SKM-1 treated with dmso at 0.1 percent for 144 hours (cell line): ENCODE data around the gene PRDM11.
A peak's percentile ranks its signal among the peaks of the same experiment; 100 is the strongest.

Source experiments
- DNase-seq: peaks from one replicate; lab custom pipeline; 2025; ENCODE audit not compliant: unreplicated experiment; lab: John Stamatoyannopoulos, UW

The PRDM11 gene

DNA sequence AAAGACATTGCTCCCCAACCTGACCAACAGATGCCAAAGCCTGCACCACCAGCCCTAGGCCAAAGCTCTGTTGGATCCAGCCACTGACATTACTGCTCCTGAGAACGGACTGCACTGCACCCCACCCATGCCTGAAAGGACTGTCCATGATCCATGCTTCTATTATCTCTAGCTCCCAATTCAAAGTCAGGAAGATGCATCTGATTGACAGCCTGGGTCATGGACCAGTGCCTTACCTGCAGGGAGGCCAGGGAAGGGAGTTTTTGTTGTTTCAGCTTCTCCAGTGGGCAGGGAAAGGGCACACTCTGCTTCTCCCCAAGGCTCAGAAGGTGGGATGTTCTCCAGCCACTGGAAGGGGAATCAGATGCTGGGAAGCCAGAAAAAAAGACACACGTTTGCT is 4.8 kb upstream of the PRDM11 start:
- no peak for DNase-seq

DNA sequence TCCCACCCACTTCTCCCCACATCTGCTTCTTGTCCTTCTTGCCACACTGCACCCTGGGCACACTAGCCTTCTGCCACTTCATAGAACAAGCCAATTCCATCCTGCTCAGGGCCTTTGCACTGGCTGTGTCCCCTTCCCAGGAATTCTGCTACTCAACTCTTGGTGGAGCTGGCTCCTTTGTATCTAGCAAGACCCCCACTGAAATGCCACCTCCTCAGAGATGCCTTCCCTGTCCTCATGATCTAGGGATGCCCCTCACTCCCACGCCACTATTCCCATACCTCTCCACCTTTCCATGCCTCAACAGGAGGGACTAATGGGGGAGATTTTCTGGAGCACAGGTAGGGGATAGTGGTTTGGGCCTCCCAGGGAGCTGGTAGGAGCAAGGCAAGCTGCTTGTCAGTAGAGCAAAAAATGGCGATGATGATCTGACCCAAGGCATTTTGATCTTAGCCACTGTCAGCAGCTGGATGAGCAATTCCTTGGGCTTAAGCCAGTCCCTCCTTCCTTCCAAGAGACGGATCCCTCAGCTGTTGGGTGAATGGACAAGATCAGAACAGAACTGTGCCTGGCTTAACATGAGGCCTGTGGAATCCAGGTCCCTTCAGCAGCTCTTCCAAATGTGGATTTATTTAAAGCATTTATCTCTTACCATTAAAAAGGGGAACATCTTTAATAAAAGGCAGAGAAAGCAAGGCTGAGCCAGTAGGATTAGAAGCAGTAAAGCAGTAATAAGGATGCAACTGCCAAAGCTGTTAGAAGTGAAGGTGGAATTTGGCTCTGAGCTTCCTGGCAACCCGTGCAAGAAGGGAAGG is 4.0 kb upstream of the PRDM11 start:
- no peak for DNase-seq

DNA sequence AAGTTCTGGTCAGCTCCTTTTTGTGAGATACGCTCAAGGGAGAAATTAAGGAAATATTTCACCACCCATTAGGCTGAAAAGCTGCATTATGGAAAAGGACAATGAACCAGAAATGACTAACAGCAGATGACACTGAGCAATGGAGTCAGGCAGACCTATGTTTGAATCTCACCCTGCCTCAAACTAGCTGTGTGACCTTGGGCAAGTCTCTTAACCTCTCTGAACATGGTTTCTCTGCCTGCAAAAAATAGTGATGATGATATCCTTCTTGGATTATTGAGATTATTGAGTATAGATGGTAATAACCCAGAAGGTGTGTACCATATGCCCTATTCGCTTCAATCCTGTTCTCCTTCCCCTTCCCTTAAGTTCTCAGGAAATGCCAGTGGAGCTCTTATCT is 2.9 kb upstream of the PRDM11 start:
- no peak for DNase-seq

DNA sequence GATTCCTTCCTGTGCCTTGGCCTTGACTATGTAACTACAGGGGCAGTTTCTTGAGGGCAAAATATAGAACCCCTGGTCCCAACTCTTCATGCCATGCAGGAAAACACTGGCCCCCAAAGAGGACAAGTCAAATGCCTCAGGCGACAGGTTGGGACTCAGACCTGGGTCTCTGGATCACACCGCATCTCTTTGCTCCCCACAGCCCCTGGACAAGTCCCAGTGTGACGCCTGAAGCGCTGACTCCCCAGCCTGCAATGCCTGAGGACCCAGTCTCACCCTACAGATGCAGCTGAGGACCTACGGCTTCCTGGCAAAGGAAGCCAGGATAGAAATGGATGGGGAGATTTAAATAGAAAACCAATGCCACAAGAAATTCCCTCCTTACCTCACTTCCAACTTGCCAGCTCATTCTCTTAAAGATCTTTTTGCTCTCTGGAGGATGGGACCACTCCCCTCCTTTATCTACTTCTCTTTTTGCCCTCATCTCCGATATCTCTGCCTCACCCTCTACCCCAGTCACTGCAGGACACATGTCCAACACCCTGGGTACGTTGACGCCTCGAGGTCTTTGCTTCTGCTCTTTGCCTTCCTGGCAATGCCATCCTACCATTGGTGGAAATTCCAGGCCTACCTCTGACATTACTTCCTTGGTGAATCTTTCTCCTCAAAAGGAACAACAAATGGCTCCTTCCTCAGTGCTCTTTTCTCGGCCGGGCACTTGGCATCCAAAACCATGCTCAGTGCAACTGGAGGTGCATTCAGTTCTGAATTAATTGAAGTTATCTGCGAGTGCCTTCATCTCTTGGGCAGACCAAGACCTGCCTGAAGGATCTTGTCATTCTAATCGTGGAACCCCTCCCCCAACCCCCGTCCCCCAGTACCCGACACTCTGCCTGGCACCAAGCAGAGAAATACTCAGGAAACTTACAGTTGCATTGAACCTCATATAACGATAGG is 2.0 kb upstream of the PRDM11 start:
- no peak for DNase-seq

DNA sequence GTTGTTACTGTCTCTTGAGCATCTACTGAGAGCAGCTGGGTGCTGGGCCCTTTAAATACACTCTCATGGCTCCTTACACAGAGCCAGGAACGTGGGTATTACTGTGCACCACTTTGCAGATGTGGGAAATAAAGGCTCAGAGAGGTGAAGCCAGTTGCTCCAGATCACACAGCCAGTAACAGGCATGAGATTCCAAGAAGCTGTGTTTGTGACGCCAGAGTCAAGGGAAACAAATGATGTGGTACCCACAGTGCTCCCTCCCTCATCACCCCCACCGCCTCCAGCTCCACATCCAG is 1.4 kb upstream of the PRDM11 start:
- no peak for DNase-seq

DNA sequence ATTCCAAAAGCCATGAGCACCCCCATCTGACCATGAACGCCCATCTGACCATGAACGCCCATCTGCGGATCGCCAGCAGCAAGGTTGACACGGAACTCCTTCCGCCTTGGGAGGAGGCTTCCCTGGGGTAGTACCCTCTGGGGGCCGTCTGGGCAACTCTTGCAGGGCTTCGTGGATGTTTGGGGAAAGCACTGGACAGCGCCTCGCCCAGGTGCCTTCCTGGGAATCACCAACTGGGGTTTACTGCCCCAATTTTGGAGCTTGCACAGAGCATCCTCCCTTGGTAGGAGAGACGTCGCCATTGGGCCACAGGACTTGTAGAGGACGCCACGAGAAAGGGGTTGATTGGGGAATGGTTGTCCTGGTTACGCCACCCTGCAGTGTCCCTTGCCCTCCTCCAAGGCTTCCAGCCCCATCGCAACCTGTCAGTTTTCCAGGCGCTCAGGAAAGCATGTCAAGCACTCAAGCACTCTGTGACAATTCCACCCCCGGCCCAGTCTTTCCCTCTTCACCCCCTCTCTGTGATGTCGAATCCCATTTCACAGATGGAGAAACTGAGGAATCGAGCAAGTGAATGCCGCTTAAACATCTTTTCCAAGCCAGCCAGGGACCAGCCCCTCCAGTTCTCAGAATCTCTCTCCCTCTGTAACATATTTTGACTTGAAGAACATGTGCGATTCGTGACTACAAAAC is 914 bp upstream of the PRDM11 start:
- DNase-seq = no peak

DNA sequence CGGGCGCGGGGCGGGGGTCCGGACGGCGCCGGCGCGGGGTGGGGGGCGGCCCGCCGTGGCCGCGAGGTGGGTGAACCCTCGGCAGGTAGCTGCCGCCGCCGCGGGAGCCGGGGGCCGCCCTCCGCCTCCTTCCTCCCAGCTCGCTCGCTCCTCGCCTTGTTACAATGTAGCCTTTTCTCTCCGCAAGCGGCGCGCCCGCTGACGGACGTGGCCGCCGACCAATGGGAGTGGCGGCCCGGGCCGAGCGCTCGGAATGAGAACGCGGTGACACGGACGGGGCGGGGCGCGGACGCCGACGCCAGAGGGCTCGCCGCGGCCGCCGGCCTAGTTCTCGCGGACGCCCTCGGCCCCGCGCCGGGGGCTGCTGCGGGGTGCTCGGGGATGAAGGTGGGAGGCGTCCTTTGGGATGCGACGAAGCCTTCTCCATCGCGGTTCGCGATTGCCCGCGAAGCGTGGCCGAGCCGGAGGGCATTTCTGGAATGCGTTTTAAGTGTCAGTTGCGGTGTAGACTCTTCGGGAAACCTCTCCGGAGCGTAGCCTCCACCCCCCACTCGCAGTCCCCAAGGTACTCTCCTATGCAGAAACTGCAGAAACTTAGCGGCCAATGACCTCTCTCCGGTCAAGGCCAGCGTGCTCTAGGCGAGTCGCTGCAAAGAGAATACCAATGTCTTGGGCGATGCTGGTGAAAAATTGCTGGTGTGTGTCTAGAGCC is 734 bp downstream of the PRDM11 start:
- peak; percentile 88 for DNase-seq

DNA sequence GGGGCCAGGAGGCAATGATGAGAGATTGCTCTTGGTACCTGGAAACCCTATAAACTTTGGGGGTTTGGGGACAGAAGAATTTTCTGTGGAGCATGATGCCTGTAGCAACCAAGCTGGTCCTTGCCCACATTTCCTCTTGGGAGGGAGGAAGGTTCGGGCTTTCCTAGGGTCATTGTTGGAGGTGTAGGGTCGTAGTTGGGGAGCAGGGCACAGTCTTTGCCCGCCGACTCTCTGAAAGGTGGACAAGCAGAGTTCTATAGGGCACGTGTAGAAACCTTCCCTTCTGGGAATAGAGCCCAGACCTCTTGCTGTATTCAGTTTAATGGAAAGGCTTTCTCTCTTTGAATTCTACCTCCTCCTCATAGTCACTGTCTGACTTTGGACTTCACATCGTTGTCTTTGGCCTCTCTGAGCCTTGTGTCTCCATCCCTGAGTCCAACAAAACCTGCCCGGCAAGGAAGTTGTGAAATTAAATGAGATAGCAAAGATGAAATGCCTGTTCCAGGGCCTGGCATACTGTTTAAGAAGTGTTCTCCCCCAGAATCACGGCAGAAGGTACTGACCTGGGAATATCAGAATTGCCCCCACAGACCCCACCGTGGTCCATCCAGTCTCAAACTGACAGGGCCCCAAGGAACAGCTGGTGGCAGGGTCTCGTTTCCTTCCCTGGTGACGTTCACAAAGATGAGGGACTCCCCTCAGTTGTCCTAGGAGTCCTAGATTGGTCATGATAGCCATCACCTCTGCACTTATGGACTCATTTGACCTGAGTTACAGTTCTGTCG is 1.6 kb downstream of the PRDM11 start:
- DNase-seq = no peak

DNA sequence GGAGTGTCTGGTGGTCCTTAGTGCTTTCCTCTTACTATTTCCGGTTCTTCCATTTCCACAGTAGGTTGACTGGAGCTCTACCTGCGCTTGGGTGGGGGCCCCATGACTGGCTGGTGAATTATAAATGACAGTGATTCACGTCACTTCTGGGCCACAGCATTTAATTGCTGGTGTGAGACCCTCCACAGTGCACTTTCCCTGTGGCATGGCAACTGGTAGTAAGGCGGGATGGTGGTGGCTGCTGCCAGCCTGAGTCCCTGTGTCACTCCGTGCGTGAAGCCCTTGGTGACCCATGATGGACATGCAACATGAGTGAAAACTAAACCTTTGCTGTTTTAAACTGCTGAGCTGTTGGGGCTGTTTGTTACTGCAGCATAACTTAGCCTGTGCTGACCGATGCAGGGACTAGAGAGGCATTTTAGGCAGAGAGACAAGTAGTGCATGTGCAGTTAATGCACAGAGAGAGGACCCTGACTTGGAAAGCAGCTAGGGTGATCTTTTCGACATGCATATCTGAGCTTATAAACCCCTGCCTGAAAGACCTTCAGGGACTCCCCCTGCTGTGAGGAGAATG is 3.1 kb downstream of the PRDM11 start:
- no peak for DNase-seq

DNA sequence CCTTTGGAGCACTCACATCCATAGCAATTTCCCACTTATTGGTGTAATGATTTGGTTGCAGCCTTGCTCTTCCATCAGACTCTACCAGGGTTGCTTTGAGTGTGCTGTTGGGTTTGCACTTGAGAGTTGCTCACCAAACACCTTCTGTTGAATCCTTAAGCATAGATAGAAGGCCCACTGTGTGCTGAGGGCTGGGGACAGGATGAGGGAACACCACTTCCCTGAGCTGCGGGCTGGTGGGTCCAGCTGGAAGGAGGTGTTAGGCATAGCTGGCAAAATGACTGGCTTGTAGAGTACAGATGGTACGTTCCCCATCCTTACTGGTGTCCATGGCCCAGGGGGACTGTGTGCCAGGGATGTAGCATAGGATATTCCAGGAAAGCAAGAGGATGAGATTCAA is 3.9 kb downstream of the PRDM11 start:
- no peak for DNase-seq

DNA sequence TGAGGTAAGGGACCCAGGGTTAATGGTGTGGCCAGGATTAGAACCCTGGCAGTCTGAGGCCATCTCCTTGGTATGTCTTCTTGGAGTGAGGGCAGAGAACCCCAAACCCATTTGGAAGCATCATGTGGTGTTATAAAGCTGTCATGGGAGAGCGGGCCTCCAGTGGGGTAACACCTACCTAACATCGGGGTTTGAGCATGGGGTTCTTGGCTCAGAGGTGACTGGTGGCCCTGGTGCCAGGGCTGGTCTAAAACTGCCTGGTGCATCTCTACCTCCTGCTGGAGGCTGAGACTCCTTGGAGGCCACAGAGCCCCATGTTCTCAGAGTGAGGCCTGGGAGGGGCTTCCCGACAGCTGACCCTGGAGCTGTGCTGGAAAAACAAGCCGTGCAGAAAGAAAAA is 4.5 kb downstream of the PRDM11 start:
- no peak for DNase-seq

DNA sequence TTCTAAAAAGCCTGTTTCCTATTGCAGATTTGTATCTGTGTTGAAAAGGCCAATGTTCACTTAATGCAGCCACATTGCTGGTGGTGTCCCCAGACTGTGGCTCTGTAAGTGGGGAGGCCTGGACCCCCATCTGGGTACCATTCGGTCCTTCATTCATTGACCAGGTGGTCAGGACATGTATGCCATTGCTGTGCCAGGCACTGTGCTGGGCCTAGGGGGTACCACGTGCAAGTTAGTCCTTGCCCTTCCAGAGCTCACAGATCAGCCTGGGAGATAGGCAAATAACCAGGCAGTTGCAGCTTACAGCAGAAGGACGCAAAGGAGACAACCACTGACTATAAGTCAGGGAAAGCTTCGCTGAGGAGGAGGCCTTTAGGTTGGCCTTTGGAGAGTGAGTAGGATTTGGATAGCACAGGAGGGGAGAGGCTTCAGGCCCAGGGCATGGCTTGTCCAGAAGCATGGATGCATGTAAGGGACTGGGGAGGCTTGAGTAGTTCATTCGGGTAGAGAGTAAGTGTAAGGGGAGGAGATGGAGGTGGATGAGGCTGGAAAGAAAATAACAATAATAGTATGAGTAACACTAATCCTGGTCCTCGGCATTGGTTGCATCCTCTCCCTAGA is 5.0 kb downstream of the PRDM11 start:
- DNase-seq = no peak

DNA sequence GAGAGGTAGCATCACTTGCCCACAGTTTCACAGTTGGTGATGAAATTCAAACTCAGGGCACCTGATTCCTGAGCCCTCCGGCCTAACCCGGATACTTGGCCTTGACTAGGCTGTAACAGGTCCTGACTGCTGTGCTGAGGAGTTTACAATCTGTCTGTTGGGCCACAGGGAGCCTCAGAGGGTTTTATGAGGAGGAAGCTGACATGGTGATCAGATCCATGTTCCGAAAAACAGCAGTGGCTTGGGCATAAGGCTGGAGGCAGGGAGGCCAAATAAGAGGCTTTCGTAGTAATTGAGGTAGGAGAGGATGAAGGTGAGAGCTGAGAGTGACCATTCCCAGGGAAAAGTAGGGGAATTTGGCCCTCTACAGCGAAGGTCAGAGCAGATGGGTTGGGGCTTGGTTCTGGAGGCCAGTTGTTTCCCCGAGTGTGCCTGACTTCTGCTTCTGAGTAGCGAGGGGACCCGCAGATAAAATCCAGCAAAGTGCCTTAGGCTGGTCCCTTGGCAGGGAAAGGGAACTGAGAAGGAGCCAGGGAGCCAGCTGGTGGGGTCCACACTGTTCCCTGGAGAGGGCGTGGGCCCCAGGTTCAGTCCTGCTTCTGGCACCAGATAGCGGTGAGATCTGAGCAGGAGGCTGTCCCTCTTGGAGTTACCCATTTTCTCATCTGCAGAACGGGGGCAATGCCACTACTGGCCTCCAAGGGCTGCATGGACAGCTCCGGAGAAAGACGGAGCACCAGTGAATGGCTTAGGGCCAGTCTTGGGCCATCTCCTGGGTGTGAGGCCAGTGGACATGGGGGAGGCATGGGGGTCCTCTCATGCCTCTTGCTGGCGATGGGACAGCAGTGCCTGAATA is 6.5 kb downstream of the PRDM11 start:
- no peak for DNase-seq

DNA sequence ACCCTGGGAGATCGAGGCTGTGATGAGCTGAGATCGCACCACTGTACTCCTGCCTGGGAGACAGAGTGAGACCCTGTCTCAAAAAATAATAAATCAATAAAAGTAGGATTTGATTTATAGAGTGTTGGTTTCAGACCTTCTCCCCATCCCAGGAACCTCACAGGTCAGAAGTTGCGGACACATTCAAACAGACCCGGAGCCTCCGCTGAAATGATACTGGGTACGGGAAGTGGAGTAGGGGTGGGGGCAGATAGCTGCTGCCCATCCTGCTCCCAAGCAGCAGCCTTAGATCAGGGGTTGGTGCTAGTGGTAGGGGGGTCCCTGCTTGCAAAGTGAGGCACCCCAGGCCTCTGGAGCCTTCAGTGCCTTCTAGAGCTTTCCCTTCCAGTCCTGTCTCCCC is 7.8 kb downstream of the PRDM11 start:
- DNase-seq = no peak

DNA sequence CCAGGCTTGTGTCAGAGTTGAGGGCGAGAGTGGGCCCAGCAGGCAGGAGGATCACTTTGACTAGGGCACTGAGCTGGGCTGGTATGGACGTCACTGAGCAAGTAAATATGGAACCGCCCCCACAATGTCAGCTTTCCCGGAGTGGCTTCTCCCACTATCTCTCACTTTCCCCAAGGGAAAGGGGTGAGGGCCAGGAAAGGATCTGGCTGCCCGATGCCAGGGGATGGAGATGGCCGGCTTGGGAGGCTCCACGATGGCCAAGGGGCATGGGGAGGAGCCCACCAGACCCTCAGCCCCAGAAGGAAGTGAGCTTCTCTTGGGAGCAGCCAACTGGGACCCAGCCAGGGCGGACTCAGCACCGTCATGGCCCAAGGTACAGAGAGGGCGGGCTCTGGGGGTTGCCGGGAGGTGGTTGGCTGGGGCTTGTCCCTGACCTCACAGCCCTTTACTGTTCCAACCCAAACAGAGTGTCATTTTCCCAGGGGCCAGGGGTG is 8.7 kb downstream of the PRDM11 start:
- no peak for DNase-seq

DNA sequence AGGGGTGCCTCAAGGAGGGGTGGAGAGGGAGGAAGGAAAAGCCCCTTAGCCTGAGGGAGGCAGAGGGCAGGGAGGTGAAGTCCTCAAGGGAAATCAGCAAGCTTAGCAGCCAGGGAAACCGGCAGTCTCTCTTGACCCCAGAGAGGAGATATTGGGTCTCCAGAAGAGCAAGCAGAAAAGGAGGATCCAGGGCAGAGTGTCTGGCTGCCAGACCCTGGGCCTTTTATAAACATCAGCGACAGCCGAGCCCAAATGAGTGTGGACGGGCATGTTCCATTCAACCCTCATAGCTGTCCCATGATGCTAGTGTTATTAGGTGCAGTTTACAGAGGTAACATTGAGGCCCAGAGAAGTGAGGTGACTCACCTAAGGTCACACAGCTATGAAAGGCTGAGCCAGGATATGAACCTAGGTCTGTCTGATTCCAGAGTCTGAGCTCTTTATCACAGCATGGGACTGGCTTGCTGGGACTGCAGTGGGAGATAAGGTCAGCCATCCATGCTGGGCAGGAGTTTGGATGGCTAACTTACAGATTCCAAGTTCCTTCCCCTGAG is 9.3 kb downstream of the PRDM11 start:
- DNase-seq = no peak

DNA sequence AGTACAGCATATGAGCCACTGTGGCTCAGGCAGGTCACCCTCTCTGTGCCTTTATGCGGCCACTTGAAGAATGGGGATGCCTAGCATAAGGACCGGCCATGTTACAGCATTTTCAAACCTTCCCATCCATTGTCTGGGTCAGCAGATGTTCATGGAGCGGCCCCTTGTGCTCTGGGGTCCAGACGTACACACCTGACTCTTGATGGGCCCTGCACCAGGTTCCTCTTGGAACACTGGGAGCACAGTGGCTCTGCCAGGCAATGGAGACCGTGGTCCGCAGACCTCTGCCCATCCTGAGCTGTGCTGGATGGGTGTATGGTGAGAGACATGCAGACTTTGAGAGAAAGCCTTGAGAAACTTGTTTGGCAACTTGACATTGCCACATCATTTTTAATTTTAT is 9.8 kb downstream of the PRDM11 start:
- no peak for DNase-seq

DNA sequence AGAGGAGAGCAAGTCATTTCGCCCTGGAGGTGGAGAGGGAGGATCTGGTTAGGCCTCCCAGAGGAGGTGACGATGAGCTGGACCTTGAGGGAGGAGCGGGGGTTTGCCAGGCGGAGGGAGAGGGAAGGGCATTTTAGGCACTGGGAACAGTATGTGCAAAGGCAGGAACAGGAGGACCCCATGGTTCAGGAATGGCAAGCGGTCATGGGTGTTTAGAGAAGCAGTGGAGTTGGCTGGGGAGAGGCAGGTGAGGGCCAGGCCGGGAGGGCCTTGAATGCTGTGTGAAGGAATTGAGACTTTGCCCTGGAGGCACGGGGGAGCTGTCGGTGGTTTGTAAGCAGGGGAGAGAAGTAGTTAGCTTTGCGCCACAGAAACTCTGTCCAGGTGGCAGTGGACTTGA is 10.3 kb downstream of the PRDM11 start:
- DNase-seq = no peak
